ENCODE data around the gene PEAK1. TPM values are rescaled to one million over a fixed set of nuclear protein-coding genes. Genes with fewer than 3 reads are reported as not detected.

PEAK1 gene
- total and polyA plus RNA-seq, 2 experiments from 2014 or later = 7.8 to 34.1 TPM

- Histone ChIP-seq H3K36me3 (ENCODE audit: insufficient read depth) (no peaks in the 10 kb centered on the region), H3K4me3 (no peak overlapping the region), H3K4me1 (ENCODE audit: insufficient read depth) (peaks cover 23% of the 10 kb centered on the region), H3K9me2 (ENCODE audit: insufficient read depth) (no peaks in the 10 kb centered on the region), H3K4me2 (no peak overlapping the region), H3K27ac (ENCODE audit: low read depth) (no peak overlapping the region), H3K79me2 (replicated peaks; ENCODE audit: insufficient read depth) (no peaks in the 10 kb centered on the region; the same call in 1 of the 2 replicates), H3F3A (replicated peaks; ENCODE audit: low read depth) (no peaks in the 10 kb centered on the region), H3K27me3 (ENCODE audit: insufficient read depth) (no peaks in the 10 kb centered on the region), H4K20me1 (replicated peaks; ENCODE audit: insufficient read depth) (no peaks in the 10 kb centered on the region), H2AFZ (no peak overlapping the region)
- DNase-seq (ENCODE audit: low spot score) (no peak), ATAC-seq (no peak)
- Mint-ChIP-seq H3K4me1 (peaks cover 18% of the 10 kb centered on the region), H3K27me3 (ENCODE audit: insufficient read depth, low read depth, poor library complexity) (peaks cover 5% of the 10 kb centered on the region), H3K9me3 (no peaks in the 10 kb centered on the region), H3K36me3 (ENCODE audit: low read depth) (no peaks in the 10 kb centered on the region), H3K4me3 (no peak overlapping the region), H3K27ac (no peak overlapping the region)
- TF ChIP-seq ZNF462 (CRISPR knock-in tag; IDR thresholded peaks at IDR 0.05) (no peak), NANOG (IDR thresholded peaks at IDR 0.05; ENCODE audit: borderline replicate concordance) (no peak), EZH2phosphoT487 (IDR thresholded peaks at IDR 0.05; ENCODE audit: unreplicated experiment) (no peak), ETS1 (IDR thresholded peaks at IDR 0.05) (no peak), STAT1 (IDR thresholded peaks at IDR 0.05; ENCODE audit: unreplicated experiment) (no peak), CTCF (conservative IDR thresholded peaks at IDR 0.05; ENCODE audit: low read depth in 2 of 2) (no peak), REST (IDR thresholded peaks at IDR 0.05; ENCODE audit: unreplicated experiment) (no peak)
Observed at GRCh38 chr15:77168616-77169015, 251.3 kb downstream of the PEAK1 start.
